Peyer's patch (tissue), 4 donors: ENCODE measurements around the gene STAT5B.

Source experiments
- CTCF ChIP-seq, 6 experiments: fragments of 450-650 bp in 4 of 6; fragments of 200-600 bp in 2 of 6; sonication (generic) in 1 of 6; IDR thresholded peaks; one replicate each; pipeline ENCODE4 v1.5.1; 2017 to 2019; ENCODE audit warnings: antibody characterized with exemption in 6 of 6, mild to moderate bottlenecking in 3 of 6, moderate library complexity in 1 of 6
- POLR2A ChIP-seq, 2 donors: fragments of 450-650 bp; IDR thresholded peaks; one replicate each; pipeline ENCODE4 v1.5.1; 2017; ENCODE audit warnings: antibody characterized with exemption in 2 of 2, mild to moderate bottlenecking in 2 of 2, moderate library complexity in 2 of 2

GRCh38 chr17:42290577-42290976 is 14.4 kb upstream of the STAT5B start:
- TF ChIP-seq CTCF (IDR thresholded peaks at IDR 0.05) (no peak), POLR2A (IDR thresholded peaks at IDR 0.05) (no peak)
